ENCODE data around the gene REEP5. TPM values are rescaled to one million over a fixed set of nuclear protein-coding genes. Genes with fewer than 3 reads are reported as not detected.
"Not testable (repeated sequence)": the region's sequence is repeated elsewhere in the genome, so short reads cannot be mapped to it uniquely, and the experiment has no call there.

REEP5 gene
- total and polyA plus RNA-seq, 2 of the 8 experiments (the other 6 are each of a cell fraction or from before 2014, with no cell fraction given) = 58.3 to 94.3 TPM

- not testable (repeated sequence) for H3K14ac ChIP-seq (ENCODE audit: insufficient read length); FAIRE-seq; H4K91ac ChIP-seq (replicated peaks; ENCODE audit: insufficient read length, low read length); H3K23ac ChIP-seq (ENCODE audit: insufficient read length); H3K79me1 ChIP-seq (ENCODE audit: low read depth, low read length); H2BK120ac ChIP-seq (replicated peaks; ENCODE audit: low read depth, low read length); H2BK20ac ChIP-seq (ENCODE audit: low read length); DNase-seq (ENCODE audit: low read depth in 1 of 2, low spot score in 2 of 2); H3K56ac ChIP-seq (replicated peaks; ENCODE audit: insufficient read length, low read depth, low read length); H2BK12ac ChIP-seq (ENCODE audit: low read depth, low read length); H4K20me1 ChIP-seq (replicated peaks in 1 of 2; ENCODE audit: control insufficient read depth in 1 of 2, insufficient read depth in 2 of 2, low read length in 2 of 2); H3K27me3 ChIP-seq (replicated peaks in 1 of 4; ENCODE audit: control insufficient read depth in 3 of 4, extremely low read depth in 1 of 4, insufficient read depth in 3 of 4, low read length in 3 of 4); H3K4ac ChIP-seq (replicated peaks; ENCODE audit: insufficient read length, low read depth, low read length); H3K9me3 ChIP-seq (ENCODE audit: insufficient read depth in 2 of 2, low read depth in 1 of 2, low read length in 1 of 2); H2BK15ac ChIP-seq (ENCODE audit: low read length); H3K4me1 ChIP-seq (replicated peaks in 1 of 4; ENCODE audit: control insufficient read depth in 3 of 4, insufficient read depth in 4 of 4, low read length in 3 of 4); H4K8ac ChIP-seq (ENCODE audit: extremely low read depth, insufficient read depth, low read length); H3K23me2 ChIP-seq (ENCODE audit: low read depth, low read length); H4K5ac ChIP-seq (ENCODE audit: insufficient read length, low read depth, low read length)
- H3K9ac ChIP-seq (replicated peaks in 1 of 4; ENCODE audit: extremely low read depth in 1 of 4, low read depth in 3 of 4, low read length in 3 of 4) = peak overlapping the region in 3 of 4 experiments; percentile 57 to 89 (median 85); a peak in 6 of 7 replicates
- ChIA-PET CTCF (ENCODE audit: partially characterized antibody) (interaction anchor here (1.0 to 4.1 kb wide), 2 partner anchors 12 to 16 kb away, joined by 3 to 20 read pairs; no protein-coding TSS in a partner anchor), POLR2A (ENCODE audit: partially characterized antibody) (interaction anchor here (0.9 to 2.4 kb wide), 12 partner anchors 10 to 214 kb away, joined by 3 to 12 read pairs (median 4); partner anchors contain the start of gene REEP5)
- peak overlapping the region; percentile 76; the same call in 1 of the 2 replicates for H3K18ac ChIP-seq (ENCODE audit: extremely low read depth, low read length)
- H3K27ac ChIP-seq (ENCODE audit: low read depth, low read length) = peak overlapping the region; percentile 44; the same call in 1 of the 2 replicates
- H3K36me3 ChIP-seq (ENCODE audit: control insufficient read depth in 2 of 4, insufficient read depth in 4 of 4, low read length in 3 of 4) = peaks cover 4 to 30% (median 10%) of the 10 kb centered on the region in 4 experiments; a peak in 7 of 8 replicates
- H3K4me3 ChIP-seq (ENCODE audit: extremely low read depth in 1 of 4, insufficient read depth in 2 of 4, low read depth in 3 of 4, low read length in 4 of 4) = peak overlapping the region in 3 of 4 experiments; percentile 30 to 93 (median 93); a peak in 5 of 8 replicates
- H2AFZ ChIP-seq (ENCODE audit: low read length) = peak overlapping the region; percentile 96
- 87% methylated on average over 11 of the region's 11 CpGs; no CpG with 5 or more reads in 1 of the 2 experiments for WGBS, 2 experiments (ENCODE audit: extremely low coverage in 1 of 2, insufficient coverage in 1 of 2, insufficient read length in 1 of 2, insufficient replicate concordance in 2 of 2, low coverage in 1 of 2, low lambda C conversion rate in 2 of 2, missing lambda C conversion rate in 1 of 2)
- peak overlapping the region; percentile 46; the same call in 1 of the 2 replicates for H2BK5ac ChIP-seq (ENCODE audit: low read depth, low read length)
- H3K79me2 ChIP-seq (ENCODE audit: control insufficient read depth in 1 of 2, insufficient read depth in 2 of 2, low read length in 2 of 2) = peaks cover 11 to 33% of the 10 kb centered on the region in 2 experiments; a peak in 3 of 4 replicates
- H2AK5ac ChIP-seq (ENCODE audit: low read depth, low read length) = 0 out of 2 replicates have a peak overlapping the region, but pooled peaks have one; percentile 43
- H3K4me2 ChIP-seq (ENCODE audit: insufficient read depth in 1 of 2, low read depth in 2 of 2, low read length in 2 of 2) = peak overlapping the region; percentile 58 to 63
These were observed 61.5 kb downstream of the REEP5 start for GRCh38 chr5:112860571-112860928.
